Measurements from ENCODE around the gene WRAP53. TPM values are rescaled to one million over a fixed set of nuclear protein-coding genes. Genes with fewer than 3 reads are reported as not detected.

WRAP53 gene
- total RNA-seq = 7.8 TPM

DNA sequence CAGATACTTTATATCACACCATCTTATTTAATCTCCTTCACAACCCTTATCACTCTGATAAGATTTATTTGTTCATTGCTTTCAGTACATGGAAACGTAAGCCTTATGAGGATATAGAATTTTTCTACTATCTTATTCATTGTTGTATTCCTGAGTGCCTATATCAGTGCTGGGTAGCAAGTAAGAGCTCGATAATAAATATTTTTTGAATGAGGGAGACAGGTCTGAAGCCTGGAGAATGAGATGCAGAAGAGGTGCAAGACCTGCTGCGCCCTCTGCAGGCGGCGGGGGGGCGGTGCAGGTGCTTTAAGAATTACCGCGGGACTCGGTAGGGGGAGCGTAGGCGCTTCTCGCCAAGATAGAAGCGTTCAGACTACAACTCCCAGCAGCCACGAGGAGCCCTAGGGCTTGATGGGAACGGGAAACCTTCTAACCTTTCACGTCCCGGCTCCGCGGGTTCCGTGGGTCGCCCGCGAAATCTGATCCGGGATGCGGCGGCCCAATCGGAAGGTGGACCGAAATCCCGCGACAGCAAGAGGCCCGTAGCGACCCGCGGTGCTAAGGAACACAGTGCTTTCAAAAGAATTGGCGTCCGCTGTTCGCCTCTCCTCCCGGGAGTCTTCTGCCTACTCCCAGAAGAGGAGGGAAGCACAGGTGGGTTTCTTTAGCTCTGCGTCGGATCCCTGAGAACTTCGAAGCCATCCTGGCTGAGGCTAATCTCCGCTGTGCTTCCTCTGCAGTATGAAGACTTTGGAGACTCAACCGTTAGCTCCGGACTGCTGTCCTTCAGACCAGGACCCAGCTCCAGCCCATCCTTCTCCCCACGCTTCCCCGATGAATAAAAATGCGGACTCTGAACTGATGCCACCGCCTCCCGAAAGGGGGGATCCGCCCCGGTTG is at the start of gene WRAP53:
TSS of gene WRAP53 (plus strand) at position 570 of the 900 bp plus-strand sequence. CDS start at position 742, 172 bp downstream.

DNA sequence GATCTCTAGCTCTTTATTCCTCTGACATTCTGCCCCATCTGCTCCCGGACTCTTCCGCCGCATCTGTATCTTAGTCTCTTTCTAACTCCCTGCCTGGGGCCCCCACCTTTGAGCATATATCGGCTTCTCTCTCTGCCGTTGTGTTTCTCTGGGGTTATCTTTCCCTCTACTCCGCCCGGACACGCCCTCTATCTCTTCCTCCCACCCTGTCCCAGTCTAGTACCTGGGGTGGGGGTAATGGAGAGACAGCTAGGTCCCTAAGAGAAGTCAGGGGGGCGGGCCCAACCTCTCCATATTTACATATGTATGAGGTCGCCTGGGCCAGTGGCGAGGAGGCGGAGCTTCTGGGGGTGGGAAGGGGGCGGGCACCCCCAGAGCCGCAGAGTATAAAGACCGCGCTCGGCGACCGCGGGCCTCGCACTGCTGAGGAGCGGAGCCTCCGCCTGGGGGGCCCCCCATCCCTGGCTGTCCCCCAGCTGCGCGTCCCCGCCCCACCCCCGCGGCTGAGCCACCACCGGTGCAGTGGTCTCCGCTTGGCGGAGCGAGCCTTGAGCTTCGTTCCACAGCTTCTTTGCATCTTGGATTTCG is 37.7 kb upstream of the WRAP53 start, which contains the start of gene ATP1B2:
TSS of gene ATP1B2 (plus strand) at position 418 of the 588 bp plus-strand sequence. CDS start 593 bp downstream, outside the sequence.

DNA sequence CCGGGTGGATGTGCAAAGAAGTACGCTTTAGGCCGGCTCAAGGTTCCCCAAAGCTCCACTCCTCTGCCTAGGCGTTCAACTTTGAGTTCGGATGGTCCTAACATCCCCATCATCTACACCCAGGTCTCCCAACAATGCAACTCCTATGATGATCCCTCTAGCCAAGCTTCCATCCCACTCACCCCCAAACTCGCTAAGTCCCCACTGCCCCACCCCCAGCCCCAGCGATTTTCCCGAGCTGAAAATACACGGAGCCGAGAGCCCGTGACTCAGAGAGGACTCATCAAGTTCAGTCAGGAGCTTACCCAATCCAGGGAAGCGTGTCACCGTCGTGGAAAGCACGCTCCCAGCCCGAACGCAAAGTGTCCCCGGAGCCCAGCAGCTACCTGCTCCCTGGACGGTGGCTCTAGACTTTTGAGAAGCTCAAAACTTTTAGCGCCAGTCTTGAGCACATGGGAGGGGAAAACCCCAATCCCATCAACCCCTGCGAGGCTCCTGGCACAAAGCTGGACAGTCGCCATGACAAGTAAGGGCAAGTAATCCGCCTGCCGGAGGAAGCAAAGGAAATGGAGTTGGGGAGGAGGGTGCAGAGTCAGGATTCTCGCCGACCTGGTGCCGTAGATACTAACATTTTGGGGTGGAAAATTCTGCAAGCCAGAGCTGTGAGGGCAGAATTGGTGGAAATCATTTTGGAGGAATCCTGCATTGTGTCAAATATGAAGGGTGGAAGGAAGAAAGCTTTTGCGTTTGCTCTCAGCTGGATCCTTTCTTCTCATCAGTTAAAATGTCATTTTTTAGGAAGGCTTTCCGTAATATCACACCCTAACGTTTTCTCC is 987 bp upstream of the WRAP53 start, which contains the start of gene TP53:
TSS of gene TP53 (minus strand) at position 419 of the 836 bp plus-strand sequence. CDS start 10,896 bp downstream, outside the sequence.

DNA sequence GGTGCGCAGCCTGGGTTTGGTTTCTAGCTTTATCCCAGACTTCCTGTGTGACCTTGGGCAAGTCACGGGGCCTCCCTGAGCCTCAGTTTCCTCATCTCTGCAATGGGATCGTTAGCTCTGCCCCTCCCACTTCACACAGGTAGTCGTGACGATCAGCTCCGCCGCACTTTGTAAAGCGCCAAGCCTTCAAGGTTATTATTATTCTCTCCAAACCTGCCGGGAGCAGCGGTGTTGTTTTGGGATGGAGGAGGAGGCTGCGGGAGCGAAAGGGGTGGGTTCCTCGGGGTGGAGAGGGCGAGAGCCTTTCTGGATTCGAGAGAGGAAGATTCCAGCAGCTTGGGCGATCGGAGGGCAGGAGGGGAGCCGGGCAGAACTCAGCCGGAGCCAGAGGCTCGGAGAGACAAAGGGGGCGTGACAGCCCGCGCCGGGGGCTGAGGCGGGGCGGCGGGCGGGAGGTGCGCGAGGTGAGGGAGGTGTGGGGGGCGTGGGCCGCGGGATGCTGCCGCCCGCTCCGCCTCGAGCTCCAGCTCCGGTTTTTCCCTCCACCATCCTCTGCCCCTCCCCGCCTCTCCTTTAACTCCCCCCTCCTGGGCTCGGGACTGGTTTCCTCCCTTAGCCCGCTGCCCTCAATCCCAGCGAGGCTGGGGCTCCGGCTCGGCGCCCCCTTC is 16.5 kb downstream of the WRAP53 start, which contains the start of gene EFNB3:
TSS of gene EFNB3 (plus strand) at position 602 of the 668 bp plus-strand sequence. CDS start 397 bp downstream, outside the sequence.

DNA sequence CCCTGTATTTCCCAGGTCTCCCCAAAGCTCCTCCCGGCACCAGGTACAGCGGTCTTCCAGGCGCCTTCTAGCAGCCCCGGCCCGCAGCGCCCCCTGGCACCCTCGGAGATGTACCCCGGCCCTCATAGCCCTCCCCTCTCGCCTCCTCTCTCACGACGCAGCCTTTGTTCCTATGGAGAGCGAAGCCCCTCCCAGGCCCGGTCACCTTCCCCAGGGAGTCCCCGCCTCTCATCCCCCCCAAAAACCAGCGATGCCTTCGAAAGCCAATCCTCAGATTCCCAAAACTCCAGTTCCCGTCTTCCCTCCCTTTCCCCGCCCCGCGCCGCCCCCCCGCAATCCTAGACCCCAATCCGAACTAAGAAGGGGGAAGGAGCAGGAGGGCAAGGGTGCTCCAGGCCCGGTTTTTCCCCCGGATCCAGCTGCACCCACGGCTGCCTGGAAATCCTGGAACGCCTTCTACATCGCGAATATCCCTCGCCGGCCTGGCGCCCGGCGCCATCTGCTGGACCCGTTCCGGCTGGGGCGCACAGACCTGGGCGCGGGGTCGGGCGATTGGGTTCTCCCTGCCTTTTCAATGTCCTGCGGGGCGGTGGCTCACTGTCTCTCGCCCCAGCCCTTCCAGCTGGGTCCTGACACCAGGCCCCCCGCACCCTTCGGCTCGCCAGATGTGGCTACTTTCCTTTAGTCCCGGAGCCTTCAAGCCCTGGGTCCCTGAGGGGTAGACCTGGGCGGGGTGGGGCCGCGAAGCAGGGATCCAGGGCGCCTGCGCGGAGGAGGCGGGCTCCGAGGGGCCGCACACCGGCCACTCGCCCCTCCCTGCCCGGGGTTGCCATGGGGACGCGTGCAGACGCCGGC is 28.9 kb downstream of the WRAP53 start, which contains the start of gene DNAH2:
TSS of gene DNAH2 (plus strand) at position 844 of the 855 bp plus-strand sequence. CDS start 1,991 bp downstream, outside the sequence.

Other genes starting within 250 kb of the WRAP53 start
- gene FGF11, start 249.0 kb upstream of the WRAP53 start, total RNA-seq = 9.0 TPM
- gene CHRNB1, start 243.4 kb upstream of the WRAP53 start, total RNA-seq = 19.1 TPM
- 25.6 TPM for gene ZBTB4, start 208.8 kb upstream of the WRAP53 start, total RNA-seq
- gene SLC35G6, start 207.0 kb upstream of the WRAP53 start, total RNA-seq = not detected
- gene POLR2A, start 204.1 kb upstream of the WRAP53 start, total RNA-seq = 65.7 TPM
- 4.8 TPM for gene TNFSF12, start 139.4 kb upstream of the WRAP53 start, total RNA-seq
- 1.6 TPM for gene TNFSF13, start 129.7 kb upstream of the WRAP53 start, total RNA-seq
- gene SENP3, start 126.6 kb upstream of the WRAP53 start, total RNA-seq = 76.6 TPM
- gene CD68, start 108.8 kb upstream of the WRAP53 start, total RNA-seq = 5.5 TPM
- gene MPDU1, start 104.6 kb upstream of the WRAP53 start, total RNA-seq = 44.1 TPM
- gene SOX15, start 98.4 kb upstream of the WRAP53 start, total RNA-seq = 1.4 TPM
- gene FXR2, start 73.6 kb upstream of the WRAP53 start, total RNA-seq = 46.1 TPM
- 30.7 TPM for gene SAT2, start 60.7 kb upstream of the WRAP53 start, total RNA-seq
- gene SHBG, start 58.3 kb upstream of the WRAP53 start, total RNA-seq = not detected
- 27.5 TPM for gene ATP1B2, start 37.6 kb upstream of the WRAP53 start, total RNA-seq
- 10.6 TPM for gene TP53, start 987 bp upstream of the WRAP53 start, total RNA-seq
- gene EFNB3, start 16.7 kb downstream of the WRAP53 start, total RNA-seq = 42.4 TPM
- gene DNAH2, start 29.3 kb downstream of the WRAP53 start, total RNA-seq = 2.5 TPM
- gene KDM6B, start 145.7 kb downstream of the WRAP53 start, total RNA-seq = 13.1 TPM
- 2.3 TPM for gene TMEM88, start 166.6 kb downstream of the WRAP53 start, total RNA-seq
- gene NAA38, start 169.1 kb downstream of the WRAP53 start, total RNA-seq = 42.2 TPM
- gene CYB5D1, start 169.5 kb downstream of the WRAP53 start, total RNA-seq = 22.6 TPM
- gene CHD3, start 200.3 kb downstream of the WRAP53 start, total RNA-seq = 206 TPM
- gene RNF227, start 227.8 kb downstream of the WRAP53 start, total RNA-seq = 8.1 TPM
- gene KCNAB3, start 241.4 kb downstream of the WRAP53 start, total RNA-seq = 3.7 TPM
- 21.9 TPM for gene TRAPPC1, start 243.5 kb downstream of the WRAP53 start, total RNA-seq
- gene CNTROB, start 243.7 kb downstream of the WRAP53 start, total RNA-seq = 31.6 TPM